GM12878 (cell line): ENCODE measurements around the gene B3GAT2. TPM values are rescaled to one million over a fixed set of nuclear protein-coding genes. Genes with fewer than 3 reads are reported as not detected.

Experiments
- ATAC-seq: fragments of 200-7000 bp; cut with Tn5 transposase; 3 replicates; pipeline ENCODE4 v1.9.1; 2020; ENCODE audit warnings: mild to moderate bottlenecking, moderate library complexity
- BruUV-seq: library from RNA; stranded (reverse); fragments of 400-500 nt; replicated peaks from 2 replicates; lab custom pipeline; 2021; lab: Mats Ljungman, UMichigan
- CTCF ChIA-PET: fragments of 300-600 bp; sonication (Branson Sonifier 250); formaldehyde crosslinking; extraction: SDS; loops from one replicate; lab custom pipeline; 2021; ENCODE audit warnings: inconsistent platforms; lab: Yijun Ruan, JAX
- POLR2A ChIA-PET: fragments of 350-600 bp; formaldehyde crosslinking; extraction: SDS; loops from one replicate; lab custom pipeline; 2021; ENCODE audit warnings: inconsistent platforms; lab: Charles Lee
- RAD21 ChIA-PET: fragments of 300-600 bp; sonication (Branson Sonifier 250); formaldehyde crosslinking; loops from one replicate; lab custom pipeline; 2023; ENCODE audit warnings: antibody characterized with exemption; ENCODE audit not compliant: unreplicated experiment; lab: Charles Lee
- SMC1A ChIA-PET: fragments of 300-600 bp; sonication (Branson Sonifier 250); formaldehyde crosslinking; loops from one replicate; lab custom pipeline; 2023; ENCODE audit not compliant: unreplicated experiment, uncharacterized antibody; lab: Charles Lee
- DNase-seq: peaks from one replicate; pipeline ENCODE4 v3.0.0-alpha.2; 2011; ENCODE audit warnings: low read depth, low spot score
- FAIRE-seq: peaks from 3 replicates; lab custom pipeline; 2011; peaks lifted over from hg19 to GRCh38; lab: Jason Lieb, UNC
- H2AFZ ChIP-seq: 2 replicates; pipeline ENCODE4 v1.6.0; 2011; ENCODE audit warnings: low read depth, low read length, control low read depth; ENCODE audit not compliant: control insufficient read depth
- H3K27ac ChIP-seq: 2 replicates; pipeline ENCODE4 v1.5.1; 2011; ENCODE audit warnings: control low read depth; ENCODE audit not compliant: control insufficient read depth, insufficient read depth
- H3K27me3 ChIP-seq, 2 experiments: replicated peaks in 1 of 2; 2 replicates each; pipeline versions ENCODE4 v1.6.0 to v1.6.1; 2011; ENCODE audit warnings: low read length in 1 of 2; ENCODE audit not compliant: control insufficient read depth in 2 of 2, insufficient read depth in 2 of 2
- H3K36me3 ChIP-seq, 2 experiments: 2 replicates each; pipeline ENCODE4 v1.5.1; 2011; ENCODE audit warnings: low read length in 1 of 2; ENCODE audit not compliant: control insufficient read depth in 2 of 2, insufficient read depth in 2 of 2
- H3K4me1 ChIP-seq: 2 replicates; pipeline ENCODE4 v1.6.1; 2011; ENCODE audit warnings: mild to moderate bottlenecking, low read length, moderate library complexity, mixed read lengths; ENCODE audit not compliant: control insufficient read depth, insufficient read depth
- H3K4me2 ChIP-seq: 2 replicates; pipeline ENCODE4 v1.6.0; 2011; ENCODE audit warnings: control low read depth; ENCODE audit not compliant: control insufficient read depth, insufficient read depth
- H3K4me3 ChIP-seq: fragments of 200-600 bp; sonication (generic); 2 replicates; pipeline ENCODE4 v1.5.1; 2016
- H3K79me2 ChIP-seq: 2 replicates; pipeline ENCODE4 v1.6.0; 2011; ENCODE audit warnings: low read length; ENCODE audit not compliant: control insufficient read depth, insufficient read depth
- H3K9ac ChIP-seq: 2 replicates; pipeline ENCODE4 v1.8.0; 2011; ENCODE audit warnings: low read length, control low read depth, mixed read lengths; ENCODE audit not compliant: control insufficient read depth, insufficient read depth
- H3K9me3 ChIP-seq: replicated peaks from 3 replicates; pipeline ENCODE4 v1.5.1; 2011; ENCODE audit warnings: mild to moderate bottlenecking, low read length; ENCODE audit not compliant: control insufficient read depth, insufficient read depth
- H4K20me1 ChIP-seq: 2 replicates; pipeline ENCODE4 v1.6.0; 2011; ENCODE audit not compliant: control insufficient read depth, insufficient read depth
- EED ChIP-seq: sonication (generic); IDR thresholded peaks from 2 replicates; pipeline ENCODE4 v1.6.1; 2016; ENCODE audit warnings: antibody characterized with exemption, low read depth
- FOXK2 ChIP-seq: fragments of 450-650 bp; IDR thresholded peaks from 2 replicates; pipeline ENCODE4 v1.6.1; 2017; ENCODE audit warnings: mild to moderate bottlenecking, moderate library complexity
- IRF4 ChIP-seq: IDR thresholded peaks from 2 replicates; pipeline ENCODE4 v1.6.1; 2011; ENCODE audit warnings: low read depth, low read length
- NFYA ChIP-seq: IDR thresholded peaks from 2 replicates; pipeline ENCODE4 v1.6.1; 2011; ENCODE audit warnings: low read depth, mild to moderate bottlenecking, low read length, improper control_type of control experiment, borderline replicate concordance
- PAX8 ChIP-seq: fragments of 450-650 bp; IDR thresholded peaks from 2 replicates; pipeline ENCODE4 v1.6.1; 2017; ENCODE audit warnings: mild to moderate bottlenecking, moderate library complexity
- SRF ChIP-seq, 2 experiments: IDR thresholded peaks; 2 replicates each; pipeline ENCODE4 v1.6.1; 2011; ENCODE audit warnings: low read depth in 2 of 2, low read length in 2 of 2, mild to moderate bottlenecking in 1 of 2, moderate library complexity in 1 of 2
- TARDBP ChIP-seq: IDR thresholded peaks from 2 replicates; pipeline ENCODE4 v1.6.1; 2016; ENCODE audit warnings: borderline replicate concordance
- TCF7 ChIP-seq: IDR thresholded peaks from 2 replicates; pipeline ENCODE4 v1.6.1; 2014; ENCODE audit warnings: antibody characterized with exemption, borderline replicate concordance
- ZNF207 ChIP-seq: fragments of 450-650 bp; IDR thresholded peaks from 2 replicates; pipeline ENCODE4 v1.6.1; 2014; ENCODE audit warnings: antibody characterized with exemption, mild to moderate bottlenecking, borderline replicate concordance
- ZNF24 ChIP-seq: fragments of 450-650 bp; IDR thresholded peaks from 2 replicates; pipeline ENCODE4 v1.6.1; 2017; ENCODE audit warnings: antibody characterized with exemption, mild to moderate bottlenecking
- WGBS: methylation state at CpG from one replicate; pipeline ENCODE4 v1.1.6; 2016; ENCODE audit warnings: low lambda C conversion rate; ENCODE audit not compliant: insufficient replicate concordance, insufficient coverage; ENCODE audit errors: missing lambda C conversion rate; 5-methylcytosine and 5-hydroxymethylcytosine counted together
- in situ Hi-C: fragments of 300-500 bp; cut with MboI; formaldehyde crosslinking; loops from 9 replicates; pipeline ENCODE4 v1.14.3; 2018; ENCODE audit warnings: mixed read lengths
- intact Hi-C: fragments of 100-400 bp; cut with micrococcal nuclease; formaldehyde crosslinking; loops from one replicate; pipeline ENCODE4 v1.14.2; 2022; ENCODE audit not compliant: unreplicated experiment
- polyA plus RNA-seq, 11 experiments: library from polyadenylated mRNA; depleted of rRNA in 4 of 11; unstranded in 6 of 11; stranded (reverse) in 5 of 11; fragments of >200 nt; fragmentation: Nextera tagmentation in 4 of 11; fragmentation: Illumina TruSeq in 1 of 11; extraction: Ambion mirVana in 4 of 11; extraction: Trizol in 1 of 11; gene quantifications; 1 replicate in 1 of 11; 2 replicates in 10 of 11; pipeline versions ENCODE4 v1.2.1 to v1.2.3, GENCODE V29; 2011 to 2016; ENCODE audit warnings: inconsistent platforms in 2 of 11, missing spikeins in 2 of 11, low read depth in 1 of 11
- total RNA-seq, 4 experiments: library from RNA; depleted of rRNA in 3 of 4; stranded (reverse); fragments of >200 nt in 3 of 4; fragmentation: Illumina TruSeq in 1 of 4; extraction: Trizol in 1 of 4; gene quantifications; 2 replicates each; pipeline versions ENCODE4 v1.2.1 to v1.2.3, GENCODE V29; 2013 to 2021

Gene B3GAT2
- total and polyA plus RNA-seq, 10 of the 15 experiments (the other 5 are each of a cell fraction or from before 2014, with no cell fraction given), result 0.04 to 1.2 (median 0.22) TPM; not detected in 5

DNA sequence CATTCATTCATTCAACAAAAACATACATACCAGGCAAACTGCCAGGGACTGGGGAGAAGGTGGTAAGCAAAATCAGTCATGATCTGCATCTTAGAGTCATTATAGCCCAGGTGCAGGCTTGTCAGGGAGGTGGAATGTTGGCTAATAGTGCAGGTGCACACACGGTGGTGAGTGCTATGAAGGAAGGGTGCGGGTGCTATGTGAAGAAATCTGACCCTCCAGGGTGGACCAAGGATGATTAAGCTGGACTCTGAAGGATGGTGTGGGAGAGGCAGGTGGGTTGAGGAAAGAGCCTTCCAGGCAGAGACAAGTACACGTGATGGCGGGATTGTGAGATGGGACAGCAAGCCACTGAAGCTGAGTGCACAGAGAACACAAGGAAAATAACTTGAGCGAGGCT lies 77.4 kb downstream of the B3GAT2 start:
- 67% methylated on average over 5 of the region's 5 CpGs for WGBS
- CTCF ChIA-PET, result interaction anchor here (0.6 to 5.3 kb wide), 5 partner anchors 146 to 569 kb away, joined by 3 to 53 read pairs (median 6); no protein-coding TSS in a partner anchor
- no peaks in the 10 kb centered on the region for H4K20me1 ChIP-seq
- H3K36me3 ChIP-seq, result no peaks in the 10 kb centered on the region
- RAD21 ChIA-PET, result interaction anchor here (0.6 to 1.4 kb wide), 2 partner anchors 172 to 569 kb away, joined by 4 to 9 read pairs; no protein-coding TSS in a partner anchor
- no peaks in the 10 kb centered on the region; the same call in 2 of the 3 replicates for H3K9me3 ChIP-seq
- intact Hi-C loops, result no loop called here
- POLR2A ChIA-PET, result no interaction called here
- TF ChIP-seq ZNF24 (0 out of 2 replicates have a peak, but pooled peaks have one; percentile 42), SRF (IDR thresholded peaks at IDR 0.05; ENCODE audit: low read depth in 2 of 2, low read length in 2 of 2) (no peak)
- TF ChIP-seq, all 136 proteins: peak for 1
- Histone ChIP-seq H3K4me2 (no peak overlapping the region), H3K27me3 (no peaks in the 10 kb centered on the region), H2AFZ (no peak overlapping the region), H3K9ac (no peak overlapping the region), H3K4me1 (no peaks in the 10 kb centered on the region), H3K27ac (no peak overlapping the region), H3K4me3 (no peak overlapping the region), H3K79me2 (no peaks in the 10 kb centered on the region)
- in situ Hi-C loops, result loop anchor here (25.0 kb wide), 1 partner anchor 367 kb away; no protein-coding TSS in a partner anchor
- BruUV-seq, result no TSS peak
- FAIRE-seq (no peak), ATAC-seq (no peak), DNase-seq (no peak)
- SMC1A ChIA-PET, result interaction anchor here (1.0 to 4.0 kb wide), 3 partner anchors 106 to 359 kb away, joined by 3 to 34 read pairs (median 3); no protein-coding TSS in a partner anchor

DNA sequence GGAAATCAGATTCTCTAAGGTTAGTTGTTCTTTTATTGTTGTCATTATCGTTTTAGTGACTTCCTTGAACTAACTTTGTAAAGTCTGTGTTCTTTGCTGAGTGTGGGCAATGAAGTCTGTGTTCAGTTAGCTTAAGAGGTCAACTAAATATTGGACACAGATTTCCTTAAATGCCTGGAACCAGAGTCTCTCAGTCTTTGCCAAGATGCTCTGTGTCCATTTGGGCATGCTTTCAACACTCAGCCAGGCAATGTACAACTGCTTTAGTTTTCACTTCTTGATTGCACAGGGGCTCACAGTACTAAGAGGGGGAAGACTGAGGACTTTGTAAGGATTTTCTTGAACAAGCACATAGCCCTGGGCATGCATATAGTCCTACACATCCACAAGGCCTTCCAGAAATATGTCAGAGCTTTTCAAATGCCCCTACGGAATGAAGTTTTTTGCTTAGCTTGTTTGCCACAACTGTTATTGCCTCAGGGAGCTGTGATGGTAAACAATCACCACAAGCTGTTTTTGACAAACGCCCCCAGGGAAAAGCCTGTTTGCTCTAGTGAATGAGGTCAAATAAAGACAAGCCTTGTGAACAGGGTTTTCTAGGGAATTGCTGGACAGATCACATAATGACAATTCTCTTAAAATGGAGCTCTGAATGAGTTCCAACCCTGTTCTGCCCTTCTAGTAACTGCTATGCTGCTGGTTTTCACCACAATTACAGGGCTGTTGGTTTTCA lies 82.5 kb downstream of the B3GAT2 start:
- ChIA-PET SMC1A (interaction anchor here (0.5 to 2.7 kb wide), 6 partner anchors 10 to 206 kb away, joined by 3 to 19 read pairs (median 8); no protein-coding TSS in a partner anchor), POLR2A (no interaction called here)
- FAIRE-seq (no peak), ATAC-seq (no peak)
- Histone ChIP-seq H3K79me2 (no peaks in the 10 kb centered on the region), H2AFZ (no peak overlapping the region), H3K27ac (no peak overlapping the region), H3K4me2 (no peak overlapping the region), H3K4me1 (no peaks in the 10 kb centered on the region)
- BruUV-seq, result no TSS peak
- 11% methylated on average over 3 of the region's 3 CpGs for WGBS
- no peak for TF ChIP-seq PAX8
- TF ChIP-seq EED, result no peak
- no peak for TF ChIP-seq TARDBP
- no peak for TF ChIP-seq NFYA
- TF ChIP-seq ZNF207, result no peak
- TF ChIP-seq TCF7, result no peak
- TF ChIP-seq FOXK2, result no peak
- no peak for TF ChIP-seq IRF4
- TF ChIP-seq, all 136 proteins: peak for 0
- Histone ChIP-seq H3K9ac (no peak overlapping the region), H3K27me3 (no peaks in the 10 kb centered on the region), H3K4me3 (no peak overlapping the region), H3K9me3 (peaks cover 4% of the 10 kb centered on the region; the same call in 2 of the 3 replicates), H4K20me1 (no peaks in the 10 kb centered on the region), H3K36me3 (no peaks in the 10 kb centered on the region)
- no peak for DNase-seq
- in situ Hi-C loops (no loop called here), intact Hi-C loops (no loop called here)
- ChIA-PET RAD21 (interaction anchor here (0.8 to 1.3 kb wide), 4 partner anchors 11 to 187 kb away, joined by 3 to 6 read pairs (median 3); no protein-coding TSS in a partner anchor), CTCF (interaction anchor here (1.0 to 2.5 kb wide), 5 partner anchors 9 to 188 kb away, joined by 3 to 7 read pairs (median 3); no protein-coding TSS in a partner anchor)
